Stimulated activated CD4-positive, alpha-beta T cell treated with anti-CD3 and anti-CD28 coated beads, Interleukin-2, amount 100 ng/mL, for 4 hours (primary cell): ENCODE data around the gene ADGRV1.

Experiments
- DNase-seq: peaks from one replicate; pipeline ENCODE4 v3.0.0-alpha.2; 2020; ENCODE audit warnings: low read depth

The ADGRV1 gene

DNA sequence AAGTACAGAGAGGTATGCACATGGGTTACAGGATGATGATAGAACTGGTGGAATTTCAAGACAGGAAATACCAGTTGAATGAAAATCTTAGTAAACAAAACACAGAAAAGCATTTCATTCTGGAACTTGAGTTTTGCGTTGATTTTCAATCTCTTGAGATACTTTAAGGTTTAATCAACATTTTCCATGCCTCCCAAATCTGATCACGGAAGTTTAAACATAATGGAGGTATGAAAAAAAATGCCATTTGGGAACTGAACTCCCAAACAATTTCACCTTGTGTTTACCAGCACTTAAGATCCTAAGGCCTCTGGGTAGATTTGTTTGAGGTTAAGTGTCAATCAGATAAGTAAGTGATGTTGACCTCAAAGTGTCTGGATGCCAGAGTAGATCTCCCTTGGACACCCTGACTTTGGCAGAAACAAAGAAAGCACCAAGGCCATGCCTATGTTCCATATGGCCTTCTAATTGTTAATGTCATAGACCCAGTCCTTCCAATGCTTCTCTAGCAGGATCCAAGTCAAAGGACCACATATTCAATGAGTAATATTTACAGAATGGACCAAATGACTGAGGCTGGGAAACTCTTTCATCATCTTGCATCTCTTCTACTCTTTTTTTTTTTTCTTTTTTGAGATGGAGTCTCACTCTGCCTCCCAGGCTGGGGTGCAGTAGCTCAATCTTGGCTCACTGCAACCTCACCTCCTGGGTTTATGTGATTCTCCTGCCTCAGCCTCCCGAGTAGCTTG is 607.6 kb downstream of the ADGRV1 start:
- DNase-seq: no peak

DNA sequence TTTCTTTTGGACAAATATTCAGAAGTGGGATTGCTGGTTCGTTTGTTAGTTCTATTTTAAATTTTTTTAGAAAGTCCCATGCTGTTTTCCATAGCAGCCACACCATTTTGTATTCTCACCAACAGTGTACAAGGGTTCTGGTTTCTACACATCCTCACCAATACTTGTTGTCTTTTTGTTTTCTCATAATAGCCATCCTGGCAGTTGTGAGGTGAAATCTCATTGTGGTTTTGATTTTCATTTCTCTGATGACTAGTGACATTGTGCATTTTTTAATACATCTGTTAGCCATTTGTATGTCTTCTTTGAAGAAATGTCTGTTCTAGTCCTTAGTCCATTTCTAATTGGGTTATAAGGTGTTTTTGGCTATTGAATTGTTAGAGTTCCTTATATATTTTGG is 610.3 kb downstream of the ADGRV1 start:
- DNase-seq: no peak

DNA sequence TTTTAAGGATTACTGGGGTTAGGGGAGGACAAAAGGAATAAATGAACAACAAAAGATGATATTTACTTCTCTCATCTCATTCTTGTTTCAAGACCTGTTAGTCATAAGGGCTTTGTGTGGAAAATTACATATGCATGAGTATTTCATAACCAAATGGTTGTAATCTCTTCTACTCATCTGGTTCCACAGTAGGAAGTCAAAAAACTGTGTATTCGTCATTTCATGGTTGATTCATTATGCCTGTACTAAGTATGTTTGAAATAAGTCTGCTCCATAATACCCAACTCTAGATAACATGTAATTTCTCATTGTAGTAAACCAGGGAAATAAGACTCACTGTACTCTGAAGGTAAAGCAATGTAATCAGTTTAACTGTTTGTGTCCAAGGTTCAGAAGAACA is 611.7 kb downstream of the ADGRV1 start:
- DNase-seq: no peak

DNA sequence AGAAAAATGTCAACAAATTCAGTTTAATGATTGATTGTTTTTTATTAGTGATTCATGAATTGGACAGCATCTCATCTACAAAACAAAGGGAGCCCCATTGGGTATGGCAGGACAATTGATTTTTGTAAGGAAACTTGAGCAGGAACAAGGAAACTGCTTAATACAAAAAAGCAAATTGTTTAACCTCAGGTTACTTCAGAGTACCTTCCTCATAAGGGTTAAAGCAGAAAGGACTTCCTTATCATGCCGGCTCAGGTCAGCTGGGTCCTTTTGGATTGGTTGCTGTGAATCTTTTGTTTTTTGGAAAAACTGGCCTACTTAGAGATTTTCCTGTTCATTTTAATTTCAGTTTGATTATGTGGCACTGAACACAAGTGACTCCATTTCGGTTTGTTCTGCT is 612.7 kb downstream of the ADGRV1 start:
- no peak for DNase-seq

DNA sequence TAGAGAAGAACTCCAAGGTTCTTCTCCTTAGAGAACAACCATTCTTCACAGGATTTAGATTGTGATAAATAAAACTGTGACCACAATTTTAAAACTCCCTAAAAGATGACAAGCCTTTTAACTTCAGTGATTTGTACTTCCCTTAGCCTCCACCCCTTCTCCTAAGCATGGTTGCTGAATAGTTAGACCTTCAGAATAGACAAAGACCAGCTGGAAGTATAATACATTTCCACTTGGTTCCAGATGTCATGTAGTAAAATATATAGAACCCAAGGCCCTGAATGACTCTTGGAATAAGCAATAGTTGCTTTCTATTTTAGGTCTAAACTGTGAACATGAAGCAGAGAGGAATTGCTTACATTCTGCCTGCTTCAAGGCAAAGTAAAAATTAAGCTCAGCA is 615.8 kb downstream of the ADGRV1 start:
- no peak for DNase-seq

DNA sequence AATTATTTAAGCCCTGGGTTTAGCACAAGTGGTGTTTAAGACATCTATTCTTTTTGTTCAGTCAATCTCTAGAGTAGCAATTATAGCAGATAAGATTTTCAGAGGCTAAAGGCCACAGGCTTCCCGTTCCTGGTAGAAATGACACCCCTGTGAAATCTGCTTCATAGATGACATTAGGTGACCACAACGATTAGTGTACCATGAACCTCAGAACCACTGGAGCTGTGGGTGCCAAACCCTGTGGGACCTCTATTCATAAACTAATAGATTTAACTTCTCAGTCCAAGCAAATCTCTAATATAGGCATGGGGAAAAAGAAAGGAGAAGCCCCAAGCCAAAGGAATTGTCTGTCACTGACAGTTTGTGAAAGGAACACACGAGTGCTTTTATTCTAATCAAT is 617.1 kb downstream of the ADGRV1 start:
- no peak for DNase-seq

DNA sequence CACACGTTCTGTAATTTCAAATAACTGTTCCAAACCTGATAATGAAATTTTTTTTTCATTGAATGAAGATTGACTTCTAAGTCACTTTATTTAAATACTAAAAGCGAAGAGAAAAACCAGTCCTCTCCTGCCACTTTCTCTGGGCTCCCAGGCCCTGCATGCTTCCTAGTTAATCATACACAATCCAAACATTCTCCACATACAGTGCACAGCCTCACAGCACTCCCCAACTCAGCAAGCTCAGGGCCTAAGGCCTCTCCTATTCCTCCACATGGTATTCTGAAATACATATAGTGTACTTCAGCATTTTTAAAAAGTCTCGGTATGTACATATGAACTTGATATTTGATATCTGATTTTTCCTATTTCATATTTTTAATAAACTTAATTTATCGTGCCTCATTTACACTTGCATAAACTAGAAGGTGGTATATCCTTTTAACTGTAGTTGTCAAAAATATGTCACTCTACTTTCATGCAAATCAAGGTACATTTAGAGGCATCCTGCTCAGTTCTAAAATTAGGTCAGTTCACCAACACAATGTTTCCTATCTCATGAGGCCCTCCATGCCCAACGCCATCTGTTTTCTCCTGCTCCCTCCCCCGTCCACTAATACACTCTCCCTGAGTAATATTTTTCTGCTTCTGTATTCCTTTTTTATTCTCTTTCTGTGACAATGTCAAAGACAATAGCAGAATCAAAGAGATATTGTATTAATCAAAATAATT is 617.9 kb downstream of the ADGRV1 start:
- no peak for DNase-seq

DNA sequence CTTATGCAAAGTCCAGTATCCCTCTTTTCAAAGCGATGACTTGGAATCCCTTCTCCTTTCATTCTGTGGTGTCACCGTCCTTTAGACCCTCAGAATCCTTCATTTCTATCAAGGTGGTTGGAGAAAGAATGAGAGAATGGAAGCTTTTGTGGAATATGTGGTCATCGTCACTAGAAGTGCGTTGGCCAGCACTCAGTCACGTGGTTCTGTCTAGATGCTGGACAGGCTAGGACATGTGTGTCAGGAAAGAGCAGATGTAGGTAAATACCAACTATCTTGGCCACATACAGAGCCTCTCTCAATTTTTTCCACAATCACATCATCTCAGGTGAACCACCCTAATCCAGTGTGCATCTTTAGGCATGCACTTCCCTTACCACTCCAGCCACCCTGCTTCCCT is 618.5 kb downstream of the ADGRV1 start:
- no peak for DNase-seq

DNA sequence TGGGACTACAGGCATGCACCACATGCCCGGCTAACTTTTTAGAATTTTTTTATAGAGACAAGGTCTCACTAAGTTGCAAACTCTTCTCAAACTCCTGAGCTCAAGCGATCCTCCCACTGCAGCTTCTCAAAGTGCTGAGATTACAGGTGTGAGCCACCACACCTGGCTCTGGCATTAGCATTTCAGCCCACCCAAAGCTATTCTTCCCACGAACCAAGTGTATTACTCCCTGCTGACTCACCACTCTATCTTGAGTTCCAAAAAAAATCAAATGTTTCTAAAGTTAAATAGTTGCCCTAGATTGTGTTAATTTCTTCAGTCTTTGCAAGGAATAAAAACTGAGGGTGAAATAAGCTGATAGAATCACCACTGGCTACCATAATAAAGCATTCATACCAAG is 619.0 kb downstream of the ADGRV1 start:
- DNase-seq: no peak

DNA sequence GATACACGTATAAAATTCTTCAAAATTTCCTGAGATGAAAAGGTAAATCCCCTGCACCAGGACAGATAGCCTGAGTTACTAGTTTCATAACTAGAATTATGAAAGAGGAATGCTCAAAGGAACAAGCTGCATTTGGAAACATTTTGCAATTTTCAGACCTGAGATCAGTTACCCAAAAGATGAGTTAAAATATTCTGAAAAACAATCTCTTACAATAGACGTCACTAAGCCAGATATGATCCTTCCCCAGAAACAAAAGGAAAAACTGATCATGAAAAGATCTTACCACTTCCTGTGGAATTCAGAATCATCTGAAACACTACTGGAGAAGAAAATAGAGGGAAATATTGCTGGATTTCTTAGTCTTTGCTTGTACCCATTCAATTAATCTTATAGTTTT is 619.9 kb downstream of the ADGRV1 start:
- DNase-seq: no peak

DNA sequence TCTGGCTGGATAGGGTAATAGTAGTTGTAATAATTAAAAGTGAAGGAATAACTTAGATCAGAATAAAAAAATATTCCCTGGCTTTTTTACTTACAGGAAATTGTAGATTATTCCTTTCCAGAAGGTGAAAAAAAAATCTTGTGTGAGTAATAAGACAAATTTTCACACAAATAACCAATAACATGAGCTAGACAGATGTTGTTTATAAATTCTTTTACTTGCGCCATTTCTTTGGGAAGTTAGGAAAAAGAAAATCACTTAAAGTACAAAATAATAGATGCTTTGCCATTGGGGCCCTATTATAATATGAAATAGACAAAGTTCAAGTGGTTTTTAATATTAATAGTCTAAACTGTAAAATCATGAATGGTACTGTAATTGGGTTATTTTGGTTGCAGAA is 620.4 kb downstream of the ADGRV1 start:
- DNase-seq: no peak

DNA sequence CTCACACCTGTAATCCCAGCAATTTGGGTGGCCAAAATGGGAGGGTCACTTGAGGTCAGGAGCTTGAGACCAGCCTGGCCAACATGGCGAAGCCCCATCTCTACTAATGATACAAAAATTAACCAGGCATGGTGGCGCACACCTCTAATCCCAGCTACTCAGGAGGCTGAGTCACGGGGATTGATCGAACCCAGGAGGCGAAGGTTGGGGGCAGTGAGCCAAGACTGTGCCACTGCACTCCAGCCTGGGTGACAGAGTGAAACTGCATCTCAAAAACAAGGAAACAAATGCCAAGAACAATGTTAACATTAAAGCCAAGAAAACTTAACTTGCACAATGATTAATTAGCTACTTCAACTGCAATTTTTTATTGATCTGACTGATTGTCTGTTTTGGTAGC is 621.9 kb downstream of the ADGRV1 start:
- no peak for DNase-seq

DNA sequence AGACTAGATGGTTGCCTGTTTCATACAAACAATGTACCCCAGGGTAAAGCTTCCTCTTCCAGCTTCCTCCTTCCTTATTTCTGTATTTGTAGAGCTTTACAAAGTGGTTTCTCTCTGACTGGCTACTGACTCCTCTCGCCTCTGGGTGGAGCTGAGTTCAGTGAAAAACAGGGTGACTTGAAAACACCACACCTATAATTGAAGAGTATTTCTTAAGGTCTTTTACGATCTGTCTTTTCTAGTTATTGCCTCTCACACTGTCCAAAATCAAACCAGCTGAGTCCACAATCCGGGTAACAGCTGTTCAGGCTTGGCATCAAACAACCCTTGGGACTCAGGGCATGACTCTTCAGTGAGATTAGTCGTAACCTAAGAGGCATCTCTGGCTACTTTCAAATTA is 624.2 kb downstream of the ADGRV1 start:
- no peak for DNase-seq

DNA sequence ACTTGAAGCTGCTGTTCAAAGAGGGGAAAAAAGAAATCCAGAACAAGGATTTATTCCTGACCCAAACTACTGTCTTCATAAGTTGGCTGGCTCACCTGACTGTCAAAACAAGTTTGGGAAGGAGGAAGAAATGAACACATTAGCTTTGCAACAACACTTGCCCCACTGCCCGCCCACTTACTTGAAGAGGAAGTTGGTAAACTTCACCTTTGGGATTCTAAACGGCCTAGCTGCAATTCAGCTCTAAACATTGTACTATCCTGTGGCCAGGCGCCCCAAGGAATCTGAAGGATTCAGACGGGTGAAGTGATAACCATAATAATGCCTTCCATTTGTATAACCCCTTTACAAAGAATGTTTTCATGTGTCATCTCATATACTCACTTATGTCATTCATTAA is 625.1 kb downstream of the ADGRV1 start:
- DNase-seq: no peak

DNA sequence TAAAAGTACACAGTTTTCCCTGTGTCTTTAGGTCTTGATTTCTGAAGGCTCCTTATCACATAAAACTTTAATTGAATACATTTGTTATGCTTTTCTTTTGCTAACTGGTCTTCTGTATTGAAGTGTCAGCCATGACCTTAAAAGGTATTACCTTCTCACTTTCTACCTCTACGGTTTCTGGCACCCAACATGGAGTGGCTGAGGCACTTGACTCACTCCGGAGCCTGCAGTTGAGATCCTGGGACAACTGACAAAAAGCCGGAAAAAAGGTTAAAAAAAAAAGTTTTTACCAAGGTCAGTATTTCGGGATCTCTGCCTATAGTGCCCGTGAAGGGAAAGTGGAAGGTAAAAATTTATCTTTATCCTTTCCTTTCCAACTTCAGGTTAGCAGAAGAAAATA is 627.5 kb downstream of the ADGRV1 start:
- DNase-seq: no peak

DNA sequence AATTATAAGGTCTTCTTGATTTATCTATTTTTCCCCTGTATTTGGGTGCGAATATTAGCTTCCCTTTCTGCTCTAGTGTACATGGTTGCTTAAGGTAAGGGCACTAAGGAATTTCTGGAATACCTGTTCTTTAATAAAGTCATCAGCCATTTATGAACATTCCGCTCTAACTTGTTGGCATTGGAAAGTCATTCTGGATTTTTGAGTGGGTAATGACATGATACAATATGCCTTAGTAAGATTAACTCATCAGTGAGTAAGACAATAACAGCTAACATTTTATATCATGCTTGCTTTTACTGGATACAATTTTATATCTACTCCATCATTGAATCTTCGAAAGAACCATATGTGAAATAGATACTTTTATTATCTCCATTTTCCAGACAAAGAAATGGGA is 628.4 kb downstream of the ADGRV1 start:
- DNase-seq: no peak

DNA sequence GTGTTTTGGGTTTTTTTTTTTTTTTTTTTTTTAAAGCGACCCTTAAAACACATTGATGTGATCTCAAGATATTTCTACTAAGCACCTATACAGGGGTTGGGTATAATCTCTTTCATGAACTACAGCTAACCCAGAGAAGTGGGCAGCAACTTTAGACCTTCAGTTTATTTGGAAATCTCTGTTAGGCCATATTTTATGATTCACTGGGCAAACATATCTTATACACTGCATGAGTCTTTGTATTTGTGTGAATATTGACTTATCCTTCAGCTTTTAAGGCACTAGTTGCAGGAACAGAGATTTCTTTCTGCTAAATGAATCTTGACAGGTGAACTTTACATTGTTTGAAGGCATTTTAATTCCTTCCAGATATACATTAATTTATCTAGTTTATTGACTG is 630.2 kb downstream of the ADGRV1 start:
- no peak for DNase-seq

DNA sequence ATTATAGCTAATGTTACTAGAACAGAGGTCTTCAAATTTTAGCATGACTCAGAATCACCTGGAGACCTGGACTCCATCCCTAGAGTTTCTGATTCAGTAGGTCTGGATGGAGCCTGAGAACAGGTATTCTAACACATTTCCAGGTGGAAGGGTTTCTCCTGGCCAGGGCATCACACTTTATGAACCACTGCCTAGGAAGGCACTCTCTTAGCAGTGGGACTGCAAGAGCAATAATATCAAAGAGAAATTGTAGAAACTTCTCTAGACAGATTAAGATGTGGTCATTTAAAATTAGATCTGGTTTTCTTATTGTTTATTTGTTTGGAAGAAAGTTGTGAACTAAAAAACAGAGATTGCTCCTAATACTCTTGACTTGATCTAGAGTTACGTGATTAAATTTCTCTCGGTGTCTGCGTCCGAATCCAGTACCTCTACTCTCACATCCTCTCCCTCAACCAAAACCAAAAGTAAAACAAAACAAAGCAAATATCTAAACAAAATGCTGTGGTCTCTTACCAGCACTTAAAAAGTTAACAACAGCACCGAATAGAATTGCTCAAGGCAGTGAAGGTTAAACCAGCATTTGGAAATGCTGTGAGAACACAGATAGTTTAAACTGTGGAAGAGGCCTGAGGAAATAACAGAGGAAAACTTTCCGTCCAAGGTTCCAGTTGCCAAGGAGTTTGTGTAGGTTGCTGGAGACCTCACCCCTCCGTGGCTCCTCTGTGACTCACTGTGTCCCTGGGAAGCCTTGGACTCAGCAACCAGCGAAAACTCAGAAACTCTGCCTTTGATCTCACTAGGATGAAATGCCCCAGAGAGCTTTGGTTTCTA is 631.1 kb downstream of the ADGRV1 start:
- DNase-seq: no peak

DNA sequence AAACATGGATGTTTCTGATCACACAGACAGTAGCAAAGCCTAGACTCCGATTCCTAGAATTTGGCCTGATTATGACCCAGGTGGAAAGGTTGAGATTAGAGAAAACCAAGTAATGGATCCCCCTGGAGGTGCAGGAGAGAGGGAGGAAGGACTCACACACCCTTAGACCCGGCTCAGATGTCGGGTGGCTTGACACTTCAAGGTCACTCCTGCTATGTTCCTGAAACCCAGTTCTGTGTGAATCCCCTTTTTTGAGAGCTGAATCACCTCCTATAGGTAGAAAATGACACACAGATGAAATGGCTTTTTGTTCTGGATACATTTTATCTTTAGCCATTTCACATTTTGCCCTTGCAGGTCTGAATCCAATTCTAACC is 631.7 kb downstream of the ADGRV1 start:
- no peak for DNase-seq

DNA sequence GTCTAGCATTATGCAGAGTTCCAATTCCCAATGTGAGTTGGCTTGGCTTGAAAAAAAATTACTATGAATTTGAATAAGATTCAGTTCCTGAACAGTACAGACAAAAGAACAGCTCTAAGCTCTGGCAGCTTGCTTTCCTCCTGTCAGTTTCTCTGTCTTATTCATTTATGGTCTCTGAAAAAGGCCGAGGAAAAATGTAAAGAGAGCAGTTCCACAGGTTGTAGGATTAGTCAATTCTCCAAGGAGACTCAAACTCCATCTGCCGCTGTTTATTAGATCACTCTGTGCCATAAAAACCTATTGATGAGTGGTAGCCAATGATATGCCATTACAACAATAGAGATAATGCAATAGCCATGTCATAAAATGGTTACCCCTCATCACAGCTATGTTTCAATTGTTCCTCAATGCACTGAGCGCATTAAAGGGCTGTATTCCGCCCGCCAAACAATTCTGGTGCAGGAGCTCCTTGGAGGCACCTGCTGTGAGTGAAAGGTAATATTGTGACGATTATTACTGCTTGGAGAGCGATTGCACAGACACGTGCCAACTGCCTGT is 636.3 kb downstream of the ADGRV1 start:
- DNase-seq: no peak

DNA sequence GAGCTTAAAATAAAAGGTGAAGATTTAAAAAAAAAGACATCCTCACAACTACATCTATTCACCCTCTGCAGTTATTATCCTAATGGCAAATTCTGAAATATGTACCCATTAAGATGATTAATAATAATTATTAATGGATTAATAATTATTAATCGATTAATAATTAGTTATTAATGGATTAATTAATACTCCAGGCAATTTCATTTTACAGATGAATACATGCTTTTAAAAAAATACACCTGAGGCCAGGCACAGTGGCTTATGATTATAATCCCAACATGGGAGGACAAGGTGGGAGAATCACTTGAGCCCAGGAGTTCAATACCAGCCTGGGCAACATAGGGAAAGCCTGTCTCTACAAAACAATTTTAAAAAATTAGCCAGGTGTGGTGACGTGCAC is 642.1 kb downstream of the ADGRV1 start:
- no peak for DNase-seq

DNA sequence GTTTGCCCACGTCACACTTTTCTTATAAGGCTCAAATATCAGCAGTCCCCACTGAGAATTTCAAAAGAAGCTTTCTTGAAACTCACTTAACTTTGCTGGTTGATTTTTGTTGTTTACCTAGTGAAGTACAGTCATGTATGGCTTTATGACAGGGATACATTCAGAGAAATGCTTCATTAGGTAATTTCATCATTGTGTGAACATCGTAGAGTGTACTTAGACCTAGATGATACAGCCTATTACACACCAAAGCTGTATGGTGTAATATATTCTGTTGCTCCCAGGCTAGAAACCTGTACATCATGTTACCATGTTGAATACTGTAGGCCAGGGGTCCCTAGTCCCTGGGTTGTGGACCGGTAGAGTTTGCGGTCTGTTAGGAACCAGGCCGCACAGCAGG is 647.5 kb downstream of the ADGRV1 start:
- no peak for DNase-seq

DNA sequence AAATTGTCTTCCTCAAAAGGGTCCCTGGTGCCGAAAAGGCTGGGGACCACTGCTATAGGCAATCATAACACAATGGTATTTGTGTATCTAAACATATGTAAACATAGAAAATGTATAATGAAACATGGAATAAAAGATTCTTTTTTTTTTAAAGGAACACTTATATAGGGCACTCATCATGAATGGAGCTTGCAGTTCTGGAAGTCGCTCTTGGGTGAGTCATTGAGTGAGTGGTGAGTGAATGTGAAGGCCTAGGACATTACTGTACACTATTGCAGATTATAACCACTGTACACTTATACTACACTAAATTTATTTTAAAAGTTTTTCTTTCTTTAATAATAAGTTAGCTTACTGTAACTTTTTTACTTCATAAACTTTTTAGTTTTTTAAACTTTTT is 648.1 kb downstream of the ADGRV1 start:
- DNase-seq: no peak
